ENCODE measurements around the gene DTL.

DTL gene

DNA sequence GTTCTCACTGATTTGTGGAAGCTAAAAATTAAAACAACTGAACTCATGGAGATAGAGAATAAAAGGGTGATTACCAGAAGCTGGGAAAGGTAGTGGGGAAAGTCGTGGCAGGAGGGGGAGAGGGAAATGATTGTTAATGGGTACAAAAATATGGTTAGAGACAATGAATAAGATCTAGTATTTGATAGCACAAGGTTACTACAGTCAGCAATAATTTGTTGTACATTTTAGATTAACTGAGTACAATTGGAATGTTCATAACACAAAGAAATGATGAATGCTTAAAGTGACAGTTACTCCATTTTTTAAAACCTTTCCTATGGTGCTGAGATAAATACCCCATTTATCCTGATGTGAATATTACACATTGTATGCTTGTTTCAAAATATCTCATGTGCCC, 102.3 kb downstream of the DTL start:
- no peak for TF ChIP-seq CTCF (IDR thresholded peaks at IDR 0.05; ENCODE audit: low read depth, low read length, missing control alignments)
- no peak overlapping the region for H3K4me3 ChIP-seq (ENCODE audit: low read depth, low read length)
- no peak for DNase-seq (ENCODE audit: low read depth)

DNA sequence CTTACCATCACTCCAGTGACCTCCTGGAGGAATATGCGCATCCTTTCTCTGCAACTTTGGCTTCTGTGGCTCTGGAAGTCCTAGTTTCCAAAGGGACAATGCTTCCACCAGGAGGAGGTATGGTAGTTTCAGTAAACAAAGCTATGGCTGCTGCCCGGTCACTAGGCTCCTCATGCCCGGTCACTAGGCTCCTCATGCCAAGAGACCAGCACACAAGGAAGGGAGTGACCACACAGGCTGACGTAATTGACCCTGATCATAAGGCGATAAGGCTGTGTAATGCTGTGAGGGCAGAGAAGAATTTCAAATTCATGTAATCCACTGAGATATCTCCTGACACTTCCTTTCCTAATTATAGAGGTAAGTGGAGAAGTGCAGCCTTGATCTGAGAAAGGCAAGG, 102.9 kb downstream of the DTL start:
- DNase-seq (ENCODE audit: low read depth) = no peak
- TF ChIP-seq CTCF (IDR thresholded peaks at IDR 0.05; ENCODE audit: low read depth, low read length, missing control alignments) = no peak
- no peak overlapping the region for H3K4me3 ChIP-seq (ENCODE audit: low read depth, low read length)

DNA sequence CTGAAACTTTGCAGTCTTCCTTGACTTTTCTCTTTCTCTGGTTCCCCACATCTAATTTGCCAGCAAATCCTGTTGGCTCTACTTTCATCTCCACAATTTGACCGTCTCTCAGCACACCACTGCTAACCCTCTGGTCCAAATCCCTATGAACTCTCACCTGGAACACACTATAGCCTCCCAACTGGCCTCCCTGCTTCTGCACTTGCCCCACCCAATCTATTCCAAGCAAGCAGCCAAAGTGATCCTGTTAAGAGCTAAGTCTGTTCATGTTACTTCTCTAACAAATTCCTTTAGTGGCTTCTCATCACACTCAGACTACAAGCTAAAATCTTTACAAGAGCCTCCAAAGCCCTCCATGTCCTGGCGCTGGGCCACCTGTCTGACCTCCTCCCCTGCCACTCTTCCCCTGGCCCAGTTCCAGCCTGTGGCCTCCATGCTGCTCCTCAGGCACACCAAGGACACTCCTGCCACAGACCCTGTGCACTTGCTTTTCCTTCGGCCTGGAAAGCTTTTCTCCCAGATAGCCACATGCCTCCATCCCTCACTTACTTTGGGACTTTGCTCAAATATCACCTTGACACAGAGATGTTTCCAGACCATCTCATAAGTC, 104.1 kb downstream of the DTL start:
- DNase-seq (ENCODE audit: low read depth) = no peak
- no peak for TF ChIP-seq CTCF (IDR thresholded peaks at IDR 0.05; ENCODE audit: low read depth, low read length, missing control alignments)
- no peak overlapping the region for H3K4me3 ChIP-seq (ENCODE audit: low read depth, low read length)

DNA sequence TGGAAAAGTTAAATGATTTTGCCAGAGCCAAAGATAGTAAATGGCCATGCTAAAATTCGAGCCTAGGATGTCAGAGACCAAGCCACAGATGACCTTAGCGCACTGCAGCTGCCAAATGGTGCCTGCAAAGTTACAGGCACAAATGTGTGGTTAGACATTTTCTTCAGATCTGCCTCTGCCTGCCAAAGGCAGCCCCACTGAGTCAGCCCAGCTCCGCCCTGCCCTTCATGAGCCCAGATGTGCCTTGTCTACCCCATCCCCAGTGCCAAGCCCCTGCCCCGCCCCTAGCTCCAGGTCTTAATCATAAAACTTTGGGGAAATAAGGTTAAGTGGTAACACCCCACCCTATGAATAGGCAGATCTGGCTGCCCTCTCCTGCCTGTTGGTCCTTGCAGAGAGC, 105.9 kb downstream of the DTL start:
- DNase-seq (ENCODE audit: low read depth) = no peak
- TF ChIP-seq CTCF (IDR thresholded peaks at IDR 0.05; ENCODE audit: low read depth, low read length, missing control alignments) = no peak
- H3K4me3 ChIP-seq (ENCODE audit: low read depth, low read length) = no peak overlapping the region

DNA sequence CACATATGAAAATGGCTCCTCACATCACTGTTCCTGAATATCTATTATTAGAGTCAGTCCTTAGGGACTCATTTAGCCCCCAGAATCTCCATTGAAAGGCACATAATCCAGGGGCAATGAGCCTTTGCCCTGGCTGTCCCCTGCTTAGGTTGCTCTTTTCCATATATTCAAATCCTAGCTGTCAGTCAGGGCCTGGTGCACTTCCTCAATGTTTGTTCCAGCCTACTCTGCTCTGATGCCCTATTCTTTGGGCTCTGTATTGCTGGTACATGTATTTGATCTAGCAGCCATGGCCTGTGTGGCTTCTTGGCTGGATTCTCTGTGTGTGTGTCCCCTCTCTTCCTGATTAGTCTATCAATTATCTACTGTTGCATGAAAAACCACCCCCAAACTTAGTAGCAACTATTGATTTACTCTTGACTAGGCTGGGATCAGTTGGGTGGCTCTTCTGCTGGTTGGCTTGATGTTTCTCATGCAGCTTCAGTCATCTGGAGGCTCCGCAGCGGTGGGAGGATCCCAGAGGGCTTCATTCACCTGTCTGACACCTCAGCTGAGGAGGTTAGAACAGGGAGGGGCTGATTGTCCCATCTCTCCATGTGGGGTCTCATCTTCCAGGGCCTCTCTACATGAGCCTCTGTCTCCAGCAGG, 107.5 kb downstream of the DTL start:
- no peak for DNase-seq (ENCODE audit: low read depth)
- no peak for TF ChIP-seq CTCF (IDR thresholded peaks at IDR 0.05; ENCODE audit: low read depth, low read length, missing control alignments)
- no peak overlapping the region for H3K4me3 ChIP-seq (ENCODE audit: low read depth, low read length)

DNA sequence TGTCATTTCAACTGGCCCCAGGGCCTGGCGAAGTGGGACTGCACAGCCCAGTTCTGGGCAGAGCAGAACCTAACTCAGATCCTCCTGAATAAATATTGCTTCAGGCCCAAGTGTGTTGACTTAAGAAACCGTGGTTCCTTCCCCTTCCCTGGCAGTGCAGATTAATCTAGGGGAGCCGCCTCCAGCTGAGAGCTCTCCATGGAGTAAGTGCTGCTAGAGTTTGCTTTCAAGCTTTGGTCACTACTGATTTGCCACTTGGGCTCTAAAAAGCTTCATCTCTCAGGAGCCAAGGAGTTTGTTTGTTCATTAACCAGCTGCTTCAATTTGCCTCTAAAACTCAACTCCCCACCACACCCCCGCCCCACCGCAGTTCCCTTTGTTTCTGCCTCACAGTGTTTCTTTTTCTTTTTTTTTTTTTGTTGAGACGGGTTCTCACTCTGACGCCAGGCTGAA, 112.1 kb downstream of the DTL start:
- DNase-seq (ENCODE audit: low read depth) = no peak
- no peak overlapping the region for H3K4me3 ChIP-seq (ENCODE audit: low read depth, low read length)
- TF ChIP-seq CTCF (IDR thresholded peaks at IDR 0.05; ENCODE audit: low read depth, low read length, missing control alignments) = no peak

DNA sequence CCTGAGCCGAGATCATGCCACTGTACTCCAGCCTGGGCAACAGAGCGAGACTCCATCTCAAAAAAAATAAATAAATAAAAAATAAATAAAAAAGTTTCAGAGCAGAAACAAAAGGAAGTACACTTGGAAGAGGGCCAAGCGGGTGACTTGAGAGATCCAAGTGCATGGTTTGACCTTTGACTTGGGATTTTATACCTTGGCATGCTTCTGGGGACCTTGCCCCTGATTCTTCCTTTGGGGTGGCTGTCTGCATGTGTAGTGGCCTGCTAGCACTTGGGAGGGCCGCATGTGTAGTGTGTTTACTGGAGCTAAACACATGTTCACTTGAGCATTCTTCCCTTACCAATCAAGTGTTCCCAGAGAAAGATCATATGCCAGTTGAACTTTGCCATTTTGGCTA, 114.0 kb downstream of the DTL start:
- H3K4me3 ChIP-seq (ENCODE audit: low read depth, low read length) = no peak overlapping the region
- DNase-seq (ENCODE audit: low read depth) = no peak
- TF ChIP-seq CTCF (IDR thresholded peaks at IDR 0.05; ENCODE audit: low read depth, low read length, missing control alignments) = no peak
